ENCODE data around the gene HOXC6.
"Not testable (repeated sequence)": the region's sequence is repeated elsewhere in the genome, so short reads cannot be mapped to it uniquely, and the experiment has no call there.

Gene HOXC6

GRCh38 chr12:54030889-54031471 is 2.7 kb downstream of the HOXC6 start:
- no peak for DNase-seq

- no peak for DNase-seq
These were observed 3.2 kb downstream of the HOXC6 start for GRCh38 chr12:54031480-54031879.

DNA sequence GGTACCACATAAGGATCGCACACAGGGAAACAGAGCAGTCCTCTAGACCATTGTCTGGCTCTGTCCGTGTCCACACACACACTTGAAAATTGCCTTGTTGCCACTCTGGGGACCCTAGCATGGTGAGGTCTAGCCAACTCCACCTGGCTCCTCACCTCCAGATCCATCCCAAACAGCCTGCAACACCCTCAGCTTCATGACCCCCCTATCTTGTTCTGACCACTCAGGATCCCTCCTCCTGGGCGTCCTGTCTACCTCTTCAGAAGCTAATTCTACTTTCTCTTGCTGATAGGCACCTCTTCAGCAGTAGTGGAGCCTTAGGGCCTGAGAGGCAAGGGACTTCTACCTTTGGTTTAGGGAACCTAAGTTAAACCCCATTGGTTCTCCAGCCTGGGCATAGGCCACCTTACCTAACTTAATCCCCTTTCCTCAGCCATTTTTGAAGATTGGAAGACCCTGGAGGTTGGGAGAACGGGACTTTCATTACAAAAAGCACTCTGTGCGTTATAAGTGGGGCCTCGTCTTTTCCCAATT is 3.9 kb downstream of the HOXC6 start:
- DNase-seq = no peak

DNA sequence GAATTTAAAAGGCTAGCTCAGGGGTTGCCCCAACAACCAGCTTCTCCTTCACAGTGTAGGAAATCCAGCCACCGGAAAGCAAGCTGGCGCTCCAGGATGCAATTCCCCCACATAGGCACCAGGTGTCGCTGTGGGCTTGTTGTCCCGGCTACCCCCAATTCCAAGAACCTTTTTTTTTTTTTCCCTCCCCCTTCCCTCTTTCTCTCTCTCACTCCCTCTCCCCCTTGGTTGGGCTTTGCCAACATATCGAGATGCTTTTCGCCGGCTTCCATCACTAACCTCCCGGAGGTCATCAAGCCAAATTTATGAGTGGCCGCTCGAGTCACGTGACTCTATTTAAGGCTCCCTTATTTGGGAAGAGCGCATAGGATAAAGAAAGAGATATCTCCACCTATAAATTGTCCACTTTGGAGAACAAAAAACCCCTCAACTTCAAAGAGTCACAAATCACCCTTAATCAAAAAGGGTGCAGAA is 4.4 kb downstream of the HOXC6 start, which contains the start of gene HOXC5:
Gene HOXC5 (plus strand): TSS at position 424 of the 474 bp plus-strand sequence. CDS start 73 bp downstream, outside the sequence.
- peak; percentile 59 for DNase-seq

- DNase-seq = no peak
These were observed 5.1 kb downstream of the HOXC6 start for GRCh38 chr12:54033106-54033979.

DNA sequence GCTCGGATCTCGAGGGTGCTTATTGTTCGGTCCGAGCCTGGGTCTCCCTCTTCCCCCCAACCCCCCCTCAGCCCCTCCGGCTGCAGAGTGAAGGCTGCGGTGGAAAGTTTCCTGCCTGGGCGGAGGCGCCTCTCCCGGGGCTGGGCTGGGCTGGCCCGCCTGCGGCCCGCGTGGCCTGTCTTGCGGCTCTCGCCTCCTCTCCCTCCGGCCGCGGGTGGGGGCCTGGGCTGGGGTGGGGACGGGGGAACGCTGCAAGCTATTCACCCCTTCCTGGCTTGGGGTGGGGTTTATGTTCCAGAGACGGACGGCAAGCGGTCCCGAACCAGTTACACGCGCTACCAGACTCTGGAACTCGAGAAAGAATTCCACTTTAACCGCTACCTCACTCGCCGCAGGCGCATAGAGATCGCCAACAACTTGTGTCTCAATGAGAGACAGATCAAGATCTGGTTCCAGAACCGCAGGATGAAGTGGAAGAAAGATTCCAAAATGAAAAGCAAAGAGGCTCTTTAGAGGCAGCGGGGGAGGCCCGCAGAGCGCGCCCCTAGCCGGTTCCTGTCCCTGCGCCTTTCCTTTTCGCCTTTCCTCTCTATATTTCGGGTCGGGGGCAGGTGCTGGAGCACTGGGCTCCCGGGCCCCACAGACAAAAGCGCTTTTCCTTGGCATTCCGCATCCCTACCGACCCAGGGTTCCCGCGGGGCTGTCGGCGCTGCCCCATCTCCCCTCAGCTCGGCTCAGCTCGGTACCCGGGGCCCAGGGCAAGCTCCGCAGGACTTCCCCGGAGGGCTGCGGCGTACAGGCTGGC is 5.9 kb downstream of the HOXC6 start:
- no peak for DNase-seq

- no peak for DNase-seq
These were observed 6.6 kb downstream of the HOXC6 start for GRCh38 chr12:54034785-54035310.

DNA sequence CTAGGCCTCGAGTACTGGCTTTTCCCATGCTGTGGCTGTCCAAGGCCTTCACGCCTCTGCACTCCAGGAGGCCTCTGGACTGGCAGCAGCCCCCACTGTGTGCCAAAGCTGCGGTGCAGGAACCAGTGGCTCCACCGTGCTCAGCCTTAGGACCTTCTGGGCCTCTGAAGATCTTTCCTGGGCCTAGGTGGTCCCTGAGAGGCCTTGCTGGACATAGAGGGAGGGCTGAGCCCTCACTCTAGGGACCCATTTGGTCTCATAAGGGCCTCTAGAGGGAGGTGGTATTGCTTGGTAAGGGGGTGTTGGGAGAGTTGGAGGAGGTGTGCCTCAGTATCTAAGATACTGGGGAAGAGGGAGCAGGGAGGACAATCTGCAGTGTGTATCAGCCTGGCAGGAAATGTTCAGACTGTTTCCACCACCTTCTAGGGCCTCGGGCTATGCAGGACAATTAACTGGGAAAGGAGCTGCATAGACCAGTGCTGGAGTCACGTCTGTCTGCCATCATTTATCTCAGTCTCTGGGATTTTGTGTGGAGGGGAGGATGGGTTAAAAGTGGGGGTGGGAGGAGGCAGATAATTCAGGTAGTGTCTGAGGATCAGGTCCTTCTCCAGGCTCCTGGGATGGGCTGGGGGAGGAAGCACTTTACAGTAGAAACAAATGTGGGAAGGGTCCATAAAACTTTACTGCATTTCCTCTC is 7.5 kb downstream of the HOXC6 start:
- no peak for DNase-seq

DNA sequence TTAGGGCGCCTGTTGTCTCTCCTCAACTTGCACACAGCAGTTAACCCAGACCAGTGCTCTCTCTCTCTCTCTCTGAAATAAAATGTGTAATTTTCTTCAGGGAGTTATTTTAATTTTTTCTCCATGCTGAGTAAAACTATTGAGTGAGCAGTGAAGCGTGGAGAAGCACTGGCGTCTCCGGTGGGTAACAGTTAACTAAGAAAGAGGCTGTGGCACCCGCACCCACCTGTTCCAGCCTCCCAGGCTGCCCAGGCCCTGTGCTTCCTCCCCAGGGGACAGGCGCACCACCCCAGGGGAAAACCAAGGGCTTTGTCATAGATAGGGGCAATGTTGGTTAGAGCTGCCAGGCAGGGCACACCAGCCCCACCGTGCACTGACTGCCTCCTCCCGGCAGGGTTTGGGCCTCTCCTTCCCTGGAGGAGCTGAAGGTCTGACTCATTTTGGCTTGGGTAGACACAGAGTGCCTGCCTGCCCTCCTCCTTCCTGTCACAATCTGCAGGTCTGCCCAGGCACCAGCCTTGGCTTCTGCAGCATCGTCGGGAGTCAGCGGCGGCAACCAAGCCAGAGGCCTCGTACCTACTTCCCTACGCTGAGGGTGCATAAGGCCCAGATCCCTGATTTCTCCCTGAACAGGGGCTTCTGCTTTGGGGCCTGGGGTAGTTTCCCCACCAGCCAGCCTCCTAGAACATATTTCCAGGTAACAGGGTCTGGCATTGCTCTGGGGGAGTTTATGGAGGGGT is 8.6 kb downstream of the HOXC6 start:
- DNase-seq = no peak

- DNase-seq = no peak
These were observed 9.4 kb downstream of the HOXC6 start for GRCh38 chr12:54037360-54038283.

GRCh38 chr12:54038284-54038870 is 10.1 kb downstream of the HOXC6 start:
- no peak for DNase-seq

DNA sequence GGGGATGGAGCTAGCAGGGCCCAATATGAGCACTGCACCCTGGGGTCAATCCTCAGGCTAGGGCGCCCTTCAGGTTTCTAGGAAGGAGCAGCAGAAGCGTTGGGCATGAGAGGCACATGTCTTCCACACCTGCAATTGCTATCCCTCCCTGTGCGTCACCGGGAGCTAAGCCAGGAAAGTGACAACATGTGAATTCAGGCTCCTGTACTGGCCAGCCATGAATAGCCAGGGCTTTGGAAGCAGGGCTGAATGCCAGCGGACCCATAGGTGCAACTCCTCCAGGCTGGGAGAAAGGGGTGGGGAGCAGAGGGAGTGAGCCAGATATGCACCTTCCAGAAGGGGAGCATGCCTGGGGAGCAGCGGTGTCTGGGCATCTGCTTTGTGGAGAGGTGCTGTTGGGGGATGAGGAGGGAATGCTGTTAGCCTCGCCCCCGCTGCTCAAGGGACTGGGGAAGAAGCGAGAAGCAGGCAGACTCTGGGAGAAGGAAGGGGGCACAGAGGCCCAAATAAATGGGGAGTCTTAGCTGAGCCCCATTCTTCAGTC is 10.7 kb downstream of the HOXC6 start:
- no peak for DNase-seq

- no peak for DNase-seq
These were observed 11.3 kb downstream of the HOXC6 start for GRCh38 chr12:54039417-54040147.

DNA sequence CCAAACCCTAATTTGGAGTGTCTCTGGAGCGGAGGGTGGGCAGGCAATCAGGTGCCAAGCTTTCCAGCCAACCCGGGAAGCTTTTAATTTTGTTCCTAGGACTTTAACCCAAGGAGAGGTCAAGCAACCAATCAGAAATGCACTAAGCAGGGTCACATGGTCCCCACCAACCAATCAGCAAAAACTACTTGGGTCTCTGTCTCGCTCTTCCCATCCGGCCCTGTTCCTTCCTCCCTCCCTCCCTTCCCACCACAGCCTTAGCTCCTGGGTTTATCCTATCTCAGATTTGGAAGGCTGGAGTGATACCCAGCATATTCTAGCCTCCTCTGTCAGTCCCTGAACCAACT is 11.9 kb downstream of the HOXC6 start:
- no peak for DNase-seq

GRCh38 chr12:54040648-54041047 is 12.4 kb downstream of the HOXC6 start:
- no peak for DNase-seq

- no peak for DNase-seq
These were observed 13.0 kb downstream of the HOXC6 start for GRCh38 chr12:54041097-54041690.

DNA sequence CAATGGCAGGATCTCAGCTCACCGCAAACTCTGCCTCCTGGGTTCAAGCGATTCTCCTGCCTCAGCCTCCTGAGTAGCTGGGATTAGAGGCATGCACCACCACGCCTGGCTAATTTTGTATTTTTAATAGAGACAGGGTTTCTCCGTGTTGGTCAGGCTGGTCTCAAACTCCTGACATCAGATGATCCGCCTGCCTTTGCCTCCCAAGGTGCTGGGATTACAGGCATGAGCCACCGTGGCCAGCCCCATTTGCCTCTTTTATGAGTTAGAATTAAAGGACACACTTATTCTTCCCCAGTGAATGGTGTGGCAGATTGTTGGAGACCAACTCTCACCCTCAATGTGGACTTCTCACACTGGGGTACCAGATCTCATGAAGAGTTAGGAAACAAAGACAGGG is 13.8 kb downstream of the HOXC6 start:
- DNase-seq = not testable (repeated sequence)
